GM06990 (cell line): Measurements from ENCODE around the gene KCNK4.

Source experiments
- DNase-seq: peaks from one replicate; pipeline ENCODE4 v3.0.0-alpha.2; 2011; ENCODE audit not compliant: insufficient read length; ENCODE audit errors: extremely low read depth
- H3K27me3 ChIP-seq: replicated peaks from 2 replicates; pipeline ENCODE4 v1.6.0; 2011; ENCODE audit warnings: low read length; ENCODE audit not compliant: control insufficient read depth, insufficient read depth
- H3K36me3 ChIP-seq: 2 replicates; pipeline ENCODE4 v1.5.1; 2011; ENCODE audit warnings: low read length; ENCODE audit not compliant: control insufficient read depth, insufficient read depth
- H3K4me3 ChIP-seq: replicated peaks from 2 replicates; pipeline ENCODE4 v1.5.1; 2011; ENCODE audit warnings: low read depth, mild to moderate bottlenecking, control low read depth, low read length
- TF ChIP-seq, protein P1 (sequence below): IDR thresholded peaks from 2 replicates; pipeline ENCODE4 v1.5.1; 2011; ENCODE audit warnings: low read length, control low read depth, mild to moderate bottlenecking, inconsistent platforms; ENCODE audit not compliant: insufficient read depth, poor library complexity, severe bottlenecking

KCNK4 gene

DNA sequence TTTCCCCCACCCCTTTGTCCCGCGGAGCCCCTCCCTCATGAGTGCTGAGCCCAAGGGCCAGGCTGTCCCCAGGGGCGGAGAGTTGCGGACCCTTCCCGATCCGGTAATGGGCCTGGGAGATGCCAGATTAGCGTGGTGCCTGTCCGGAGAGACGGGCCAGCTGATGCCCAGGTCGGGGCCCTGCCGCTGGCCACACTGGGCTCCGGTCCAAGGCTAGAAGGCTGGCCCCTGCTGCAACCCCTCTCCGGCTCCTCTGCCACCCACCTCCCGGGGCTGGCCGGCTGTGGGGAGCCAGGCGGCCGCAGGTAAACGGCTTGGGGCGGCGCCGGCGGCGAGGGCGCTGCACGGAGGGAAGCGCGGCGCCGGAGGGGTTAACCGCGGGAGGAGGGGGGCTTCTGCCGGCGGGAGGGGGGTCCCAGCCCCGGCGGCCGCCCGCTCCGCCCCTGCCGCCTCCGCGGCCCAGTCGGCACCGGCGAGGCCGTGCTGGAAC, at the start of gene KCNK4:
Gene KCNK4 (plus strand): TSS at position 41 of the 490 bp plus-strand sequence. CDS start 1,717 bp downstream, outside the sequence.
- H3K27me3 ChIP-seq = peaks cover 2% of the 10 kb centered on the region
- TF ChIP-seq, protein P1, sequence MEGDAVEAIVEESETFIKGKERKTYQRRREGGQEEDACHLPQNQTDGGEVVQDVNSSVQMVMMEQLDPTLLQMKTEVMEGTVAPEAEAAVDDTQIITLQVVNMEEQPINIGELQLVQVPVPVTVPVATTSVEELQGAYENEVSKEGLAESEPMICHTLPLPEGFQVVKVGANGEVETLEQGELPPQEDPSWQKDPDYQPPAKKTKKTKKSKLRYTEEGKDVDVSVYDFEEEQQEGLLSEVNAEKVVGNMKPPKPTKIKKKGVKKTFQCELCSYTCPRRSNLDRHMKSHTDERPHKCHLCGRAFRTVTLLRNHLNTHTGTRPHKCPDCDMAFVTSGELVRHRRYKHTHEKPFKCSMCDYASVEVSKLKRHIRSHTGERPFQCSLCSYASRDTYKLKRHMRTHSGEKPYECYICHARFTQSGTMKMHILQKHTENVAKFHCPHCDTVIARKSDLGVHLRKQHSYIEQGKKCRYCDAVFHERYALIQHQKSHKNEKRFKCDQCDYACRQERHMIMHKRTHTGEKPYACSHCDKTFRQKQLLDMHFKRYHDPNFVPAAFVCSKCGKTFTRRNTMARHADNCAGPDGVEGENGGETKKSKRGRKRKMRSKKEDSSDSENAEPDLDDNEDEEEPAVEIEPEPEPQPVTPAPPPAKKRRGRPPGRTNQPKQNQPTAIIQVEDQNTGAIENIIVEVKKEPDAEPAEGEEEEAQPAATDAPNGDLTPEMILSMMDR = no peak
- peak within 1 kb of the TSS; percentile 21; the same call in 1 of the 2 replicates for H3K4me3 ChIP-seq
- H3K36me3 ChIP-seq = no peaks in the 10 kb centered on the region; the same call in 1 of the 2 replicates
- DNase-seq = no peak

DNA sequence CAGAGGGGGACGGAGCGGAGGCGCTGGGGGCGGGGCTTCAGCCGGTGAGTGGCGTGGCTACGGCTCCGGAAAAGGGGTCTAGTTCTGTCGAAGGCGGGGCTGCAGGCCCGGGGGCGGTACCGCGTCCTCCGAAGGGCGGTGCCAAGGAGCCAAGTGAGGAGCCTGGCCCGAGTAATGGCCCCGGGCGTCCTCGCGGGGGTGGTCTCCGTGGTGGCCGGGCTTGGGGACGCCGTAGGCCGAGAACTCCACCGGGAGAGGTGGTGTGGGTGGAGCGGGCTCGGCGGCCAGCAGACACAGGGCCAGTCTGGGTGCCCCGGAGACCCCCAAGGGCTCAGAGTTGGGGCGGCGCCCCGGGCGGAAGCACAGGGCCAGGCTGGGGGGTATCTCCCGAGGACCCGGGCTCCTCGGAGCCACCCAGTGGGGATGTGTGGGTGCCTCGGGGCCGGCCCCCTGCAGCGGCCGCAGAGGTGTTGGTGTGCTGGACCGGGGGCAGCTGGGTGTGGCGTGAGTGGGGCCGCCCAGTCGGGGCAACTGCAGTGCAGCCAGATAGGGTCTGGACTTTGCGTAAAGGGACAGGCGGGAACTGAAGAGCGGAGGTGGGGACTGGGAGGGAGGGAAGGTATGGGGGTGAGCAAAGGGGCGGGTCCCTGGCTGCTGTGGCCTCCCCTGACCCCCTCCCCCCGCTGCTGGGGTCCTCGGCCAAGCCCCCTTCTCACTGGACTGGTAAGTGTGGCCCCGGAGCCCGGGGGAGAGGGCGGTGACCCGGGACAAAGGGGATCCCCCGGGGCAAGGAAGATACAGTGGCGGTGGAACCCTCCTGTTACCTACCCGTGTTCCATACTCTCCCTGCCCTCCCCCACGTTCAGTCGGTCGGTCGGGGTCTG, 49.4 kb upstream of the KCNK4 start:
- no peaks in the 10 kb centered on the region for H3K27me3 ChIP-seq

GRCh38 chr11:64243236-64243854, 47.8 kb upstream of the KCNK4 start:
- TF ChIP-seq, protein P1 = no peak
- Histone ChIP-seq H3K27me3 (no peaks in the 10 kb centered on the region), H3K4me3 (no peak overlapping the region), H3K36me3 (peaks cover 14% of the 10 kb centered on the region)
- no peak for DNase-seq

More for the DNA sequence above, 49.4 kb upstream of the KCNK4 start:
- Histone ChIP-seq H3K36me3 (peaks cover 14% of the 10 kb centered on the region), H3K4me3 (peak overlapping the region; percentile 89)
- TF ChIP-seq, protein P1 = no peak
- DNase-seq = no peak

GRCh38 chr11:64244107-64244506, 47.0 kb upstream of the KCNK4 start:
- Histone ChIP-seq H3K4me3 (no peak overlapping the region), H3K27me3 (no peaks in the 10 kb centered on the region), H3K36me3 (peaks cover 13% of the 10 kb centered on the region)
- TF ChIP-seq, protein P1 = no peak
- DNase-seq = no peak

GRCh38 chr11:64244966-64245365, 46.1 kb upstream of the KCNK4 start:
- no peak for DNase-seq
- Histone ChIP-seq H3K27me3 (no peaks in the 10 kb centered on the region), H3K4me3 (peak overlapping the region; percentile 93), H3K36me3 (peaks cover 13% of the 10 kb centered on the region)
- TF ChIP-seq, protein P1 = no peak
